H9 (cell line): ENCODE results near the gene HEXIM1. TPM values are rescaled to one million over a fixed set of nuclear protein-coding genes. Genes with fewer than 3 reads are reported as not detected.

Experiments used
- DNase-seq: peaks from one replicate; pipeline ENCODE4 v3.0.0-alpha.2; 2017
- H2AFZ ChIP-seq: one replicate; pipeline ENCODE4 v1.6.1; 2013; ENCODE audit warnings: mild to moderate bottlenecking, low read length, control low read depth, moderate library complexity
- H2AK5ac ChIP-seq: 2 replicates; pipeline ENCODE4 v1.6.1; 2013; ENCODE audit warnings: low read length, control low read depth, mixed read lengths; ENCODE audit not compliant: insufficient read length
- H2BK120ac ChIP-seq: one replicate; pipeline ENCODE4 v1.6.1; 2013; ENCODE audit warnings: low read depth, mild to moderate bottlenecking, low read length, control low read depth, inconsistent platforms; ENCODE audit not compliant: poor library complexity, severe bottlenecking
- H2BK12ac ChIP-seq: 2 replicates; pipeline ENCODE4 v1.6.1; 2013; ENCODE audit warnings: low read length, control low read depth, mixed read lengths, low read depth; ENCODE audit not compliant: insufficient read length
- H2BK15ac ChIP-seq: 2 replicates; pipeline ENCODE4 v1.6.1; 2013; ENCODE audit warnings: low read depth, low read length, control low read depth
- H2BK20ac ChIP-seq: one replicate; pipeline ENCODE4 v1.6.1; 2013; ENCODE audit warnings: low read depth, mild to moderate bottlenecking, low read length, control low read depth, inconsistent platforms; ENCODE audit not compliant: poor library complexity, severe bottlenecking
- H2BK5ac ChIP-seq: 2 replicates; pipeline ENCODE4 v1.6.1; 2013; ENCODE audit warnings: low read length, control low read depth, mixed read lengths; ENCODE audit not compliant: insufficient read length
- H3K14ac ChIP-seq: 2 replicates; pipeline ENCODE4 v1.6.1; 2013; ENCODE audit warnings: low read length, control low read depth; ENCODE audit not compliant: insufficient read depth
- H3K18ac ChIP-seq: 2 replicates; pipeline ENCODE4 v1.6.1; 2013; ENCODE audit warnings: low read depth, mild to moderate bottlenecking, mixed read lengths, low read length, control low read depth; ENCODE audit not compliant: insufficient read length
- H3K23ac ChIP-seq: 2 replicates; pipeline ENCODE4 v1.6.1; 2013; ENCODE audit warnings: low read length, control low read depth, mixed read lengths, low read depth; ENCODE audit not compliant: insufficient read length
- H3K23me2 ChIP-seq: 2 replicates; pipeline ENCODE4 v1.6.1; 2013; ENCODE audit warnings: low read depth, mild to moderate bottlenecking, mixed read lengths, low read length, control low read depth; ENCODE audit not compliant: insufficient read length, poor library complexity, severe bottlenecking
- H3K27ac ChIP-seq: 2 replicates; pipeline ENCODE4 v1.5.1; 2013; ENCODE audit warnings: low read length, control low read depth, mixed read lengths, low read depth; ENCODE audit not compliant: insufficient read length
- H3K27me3 ChIP-seq: 2 replicates; pipeline ENCODE4 v1.6.1; 2013; ENCODE audit warnings: low read length, control low read depth, inconsistent platforms; ENCODE audit not compliant: insufficient read depth
- H3K4ac ChIP-seq: 2 replicates; pipeline ENCODE4 v1.6.1; 2013; ENCODE audit warnings: low read depth, mild to moderate bottlenecking, control low read depth, inconsistent platforms, low read length, moderate library complexity
- H3K4me1 ChIP-seq: 2 replicates; pipeline ENCODE4 v1.6.1; 2013; ENCODE audit warnings: low read length, control low read depth, inconsistent platforms; ENCODE audit not compliant: insufficient read depth
- H3K4me2 ChIP-seq: 2 replicates; pipeline ENCODE4 v1.6.1; 2013; ENCODE audit warnings: low read length, control low read depth, mixed read lengths; ENCODE audit not compliant: insufficient read length, insufficient read depth
- H3K56ac ChIP-seq: 2 replicates; pipeline ENCODE4 v1.6.1; 2013; ENCODE audit warnings: low read depth, mild to moderate bottlenecking, mixed read lengths, low read length, control low read depth; ENCODE audit not compliant: insufficient read length
- H3K79me1 ChIP-seq: 2 replicates; pipeline ENCODE4 v1.6.1; 2013; ENCODE audit warnings: low read depth, mild to moderate bottlenecking, moderate library complexity, low read length, control low read depth, inconsistent platforms; ENCODE audit not compliant: insufficient read depth, poor library complexity, severe bottlenecking
- H3K79me2 ChIP-seq: 2 replicates; pipeline ENCODE4 v1.6.1; 2013; ENCODE audit warnings: low read length, control low read depth, inconsistent platforms; ENCODE audit not compliant: insufficient read depth
- H3K9ac ChIP-seq: 2 replicates; pipeline ENCODE4 v1.6.1; 2013; ENCODE audit warnings: low read length, control low read depth, mixed read lengths; ENCODE audit not compliant: insufficient read length; ENCODE audit errors: extremely low read depth
- H3K9me3 ChIP-seq: one replicate; pipeline ENCODE4 v1.6.1; 2013; ENCODE audit warnings: low read depth, low read length, inconsistent platforms; ENCODE audit not compliant: control insufficient read depth
- H3T11ph ChIP-seq: one replicate; pipeline ENCODE4 v1.6.1; 2013; ENCODE audit warnings: mild to moderate bottlenecking, low read length, control low read depth, inconsistent platforms
- H4K20me1 ChIP-seq: one replicate; pipeline ENCODE4 v1.6.1; 2013; ENCODE audit not compliant: control insufficient read depth, insufficient read length, insufficient read depth
- H4K5ac ChIP-seq: 2 replicates; pipeline ENCODE4 v1.6.1; 2013; ENCODE audit warnings: low read depth, mild to moderate bottlenecking, mixed read lengths, low read length, control low read depth; ENCODE audit not compliant: insufficient read length
- H4K8ac ChIP-seq: replicated peaks from 2 replicates; pipeline ENCODE4 v1.6.1; 2013; ENCODE audit warnings: low read length, control low read depth, mixed read lengths, low read depth; ENCODE audit not compliant: insufficient read length
- H4K91ac ChIP-seq: 2 replicates; pipeline ENCODE4 v1.6.1; 2013; ENCODE audit warnings: low read depth, mild to moderate bottlenecking, moderate library complexity, mixed read lengths, low read length, control low read depth; ENCODE audit not compliant: insufficient read length
- H3K27ac Mint-ChIP-seq, 3 experiments: 2 replicates in 2 of 3; 3 replicates in 1 of 3; pipeline ENCODE4 v1.8.0; 2020 to 2021; ENCODE audit warnings: mixed read lengths in 3 of 3, mild to moderate bottlenecking in 1 of 3, moderate library complexity in 1 of 3
- H3K27me3 Mint-ChIP-seq: 2 replicates; pipeline ENCODE4 v1.8.0; 2021; ENCODE audit warnings: low read depth, mild to moderate bottlenecking, moderate library complexity, mixed read lengths
- H3K36me3 Mint-ChIP-seq, 3 experiments: 2 replicates in 2 of 3; 3 replicates in 1 of 3; pipeline ENCODE4 v1.8.0; 2020 to 2021; ENCODE audit warnings: low read depth in 3 of 3, mixed read lengths in 3 of 3; ENCODE audit not compliant: insufficient read depth in 1 of 3
- H3K4me1 Mint-ChIP-seq, 2 experiments: 2 replicates each; pipeline ENCODE4 v1.8.0; 2020; ENCODE audit warnings: mixed read lengths in 2 of 2
- H3K4me3 Mint-ChIP-seq, 2 experiments: 2 replicates in 1 of 2; 3 replicates in 1 of 2; pipeline ENCODE4 v1.8.0; 2020 to 2021; ENCODE audit warnings: mild to moderate bottlenecking in 2 of 2, mixed read lengths in 2 of 2, moderate library complexity in 1 of 2
- H3K9me3 Mint-ChIP-seq, 2 experiments: 2 replicates in 1 of 2; 3 replicates in 1 of 2; pipeline ENCODE4 v1.8.0; 2020; ENCODE audit warnings: mild to moderate bottlenecking in 2 of 2, mixed read lengths in 2 of 2, moderate library complexity in 1 of 2
- whole genome bisulfite sequencing: extraction: QIAGEN DNeasy Blood & Tissue Kit; methylation state at CpG from one replicate; pipeline ENCODE4 v1.1.7; 2013; ENCODE audit warnings: missing lambda C conversion rate, low lambda C conversion rate, mixed read lengths; ENCODE audit not compliant: insufficient read length; ENCODE audit errors: extremely low coverage; 5-methylcytosine and 5-hydroxymethylcytosine counted together
- total RNA-seq: library from RNA; stranded (reverse); gene quantifications from 2 replicates; pipeline ENCODE4 v1.2.1, GENCODE V29; 2021
- TF ChIP-seq, protein P1 (sequence below): fragments of 200-600 bp; sonication (generic); conservative IDR thresholded peaks from 3 replicates; pipeline ENCODE4 v1.8.0; 2021; ENCODE audit warnings: antibody characterized with exemption, mild to moderate bottlenecking

The HEXIM1 gene
- total RNA-seq, 1 experiment from 2014 or later: 32.4 TPM

- H2AFZ ChIP-seq: no peak overlapping the region
- no peak overlapping the region for H2AK5ac ChIP-seq
- no peak overlapping the region for H3K4ac ChIP-seq
- H3K4me3 Mint-ChIP-seq: no peak overlapping the region; a peak in 1 of 5 replicates
- no peak overlapping the region for H2BK15ac ChIP-seq
- H4K5ac ChIP-seq: no peak overlapping the region
- no peak overlapping the region for H4K8ac ChIP-seq
- no peak overlapping the region for H3T11ph ChIP-seq
- H3K27me3 ChIP-seq: no peaks in the 10 kb centered on the region
- peaks cover 2% of the 10 kb centered on the region; the same call in 1 of the 2 replicates for H3K27me3 Mint-ChIP-seq
- TF ChIP-seq, protein P1, sequence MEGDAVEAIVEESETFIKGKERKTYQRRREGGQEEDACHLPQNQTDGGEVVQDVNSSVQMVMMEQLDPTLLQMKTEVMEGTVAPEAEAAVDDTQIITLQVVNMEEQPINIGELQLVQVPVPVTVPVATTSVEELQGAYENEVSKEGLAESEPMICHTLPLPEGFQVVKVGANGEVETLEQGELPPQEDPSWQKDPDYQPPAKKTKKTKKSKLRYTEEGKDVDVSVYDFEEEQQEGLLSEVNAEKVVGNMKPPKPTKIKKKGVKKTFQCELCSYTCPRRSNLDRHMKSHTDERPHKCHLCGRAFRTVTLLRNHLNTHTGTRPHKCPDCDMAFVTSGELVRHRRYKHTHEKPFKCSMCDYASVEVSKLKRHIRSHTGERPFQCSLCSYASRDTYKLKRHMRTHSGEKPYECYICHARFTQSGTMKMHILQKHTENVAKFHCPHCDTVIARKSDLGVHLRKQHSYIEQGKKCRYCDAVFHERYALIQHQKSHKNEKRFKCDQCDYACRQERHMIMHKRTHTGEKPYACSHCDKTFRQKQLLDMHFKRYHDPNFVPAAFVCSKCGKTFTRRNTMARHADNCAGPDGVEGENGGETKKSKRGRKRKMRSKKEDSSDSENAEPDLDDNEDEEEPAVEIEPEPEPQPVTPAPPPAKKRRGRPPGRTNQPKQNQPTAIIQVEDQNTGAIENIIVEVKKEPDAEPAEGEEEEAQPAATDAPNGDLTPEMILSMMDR: no peak
- H2BK120ac ChIP-seq: no peak overlapping the region
- no peak for DNase-seq
- H4K91ac ChIP-seq: no peak overlapping the region
- no peak overlapping the region for H2BK5ac ChIP-seq
- no peaks in the 10 kb centered on the region for H4K20me1 ChIP-seq
- H3K27ac ChIP-seq: no peak overlapping the region
- no peak overlapping the region for H2BK12ac ChIP-seq
- H3K18ac ChIP-seq: no peak overlapping the region
- no peak overlapping the region for H3K4me2 ChIP-seq
- no peaks in the 10 kb centered on the region for H3K4me1 ChIP-seq
- no peak overlapping the region for H3K9ac ChIP-seq
- WGBS: no CpG with 5 or more reads among the region's 6 CpGs
- no peaks in the 10 kb centered on the region for H3K9me3 Mint-ChIP-seq
- no peak overlapping the region for H3K23ac ChIP-seq
- H3K27ac Mint-ChIP-seq: no peak overlapping the region
- no peaks in the 10 kb centered on the region for H3K9me3 ChIP-seq
- no peak overlapping the region for H3K14ac ChIP-seq
- H3K56ac ChIP-seq: no peak overlapping the region
- H3K36me3 Mint-ChIP-seq: peaks cover 22 to 90% (median 78%) of the 10 kb centered on the region in 3 experiments; a peak in 6 of 7 replicates
- no peaks in the 10 kb centered on the region; the same call in 1 of the 2 replicates for H3K79me2 ChIP-seq
- H3K79me1 ChIP-seq: no peaks in the 10 kb centered on the region
- H3K4me1 Mint-ChIP-seq: no peaks in the 10 kb centered on the region
- H2BK20ac ChIP-seq: no peak overlapping the region
- H3K23me2 ChIP-seq: no peaks in the 10 kb centered on the region
Measured at GRCh38 chr17:45104497-45104896, 43.8 kb upstream of the HEXIM1 start.
